ENCODE data around the gene KCNJ12.
"Not testable (repeated sequence)": the region's sequence is repeated elsewhere in the genome, so short reads cannot be mapped to it uniquely, and the experiment has no call there.

Gene KCNJ12

GRCh38 chr17:21408224-21408623, 32.1 kb downstream of the KCNJ12 start:
- not testable (repeated sequence) for DNase-seq (ENCODE audit: low read depth)

- not testable (repeated sequence) for DNase-seq (ENCODE audit: low read depth)
Observed at GRCh38 chr17:21408766-21409300, 32.7 kb downstream of the KCNJ12 start.

GRCh38 chr17:21409388-21409787, 33.2 kb downstream of the KCNJ12 start:
- DNase-seq (ENCODE audit: low read depth), result not testable (repeated sequence)

GRCh38 chr17:21409971-21410370, 33.8 kb downstream of the KCNJ12 start:
- DNase-seq (ENCODE audit: low read depth), result not testable (repeated sequence)

- DNase-seq (ENCODE audit: low read depth), result not testable (repeated sequence)
Observed at GRCh38 chr17:21410371-21410770, 34.2 kb downstream of the KCNJ12 start.

GRCh38 chr17:21410906-21411678, 34.9 kb downstream of the KCNJ12 start:
- not testable (repeated sequence) for DNase-seq (ENCODE audit: low read depth)

- DNase-seq (ENCODE audit: low read depth), result not testable (repeated sequence)
Observed at GRCh38 chr17:21411679-21412205, 35.6 kb downstream of the KCNJ12 start.

- DNase-seq (ENCODE audit: low read depth), result not testable (repeated sequence)
Observed at GRCh38 chr17:21412207-21412681, 36.1 kb downstream of the KCNJ12 start.

- not testable (repeated sequence) for DNase-seq (ENCODE audit: low read depth)
Observed at GRCh38 chr17:21413570-21414279, 37.6 kb downstream of the KCNJ12 start.

- DNase-seq (ENCODE audit: low read depth), result not testable (repeated sequence)
Observed at GRCh38 chr17:21414616-21415015, 38.5 kb downstream of the KCNJ12 start.

- DNase-seq (ENCODE audit: low read depth), result not testable (repeated sequence)
Observed at GRCh38 chr17:21415166-21415990, 39.2 kb downstream of the KCNJ12 start.

GRCh38 chr17:21416471-21416981, 40.4 kb downstream of the KCNJ12 start:
- not testable (repeated sequence) for DNase-seq (ENCODE audit: low read depth)

- DNase-seq (ENCODE audit: low read depth), result not testable (repeated sequence)
Observed at GRCh38 chr17:21417349-21417748, 41.2 kb downstream of the KCNJ12 start.

GRCh38 chr17:21417921-21418320, 41.8 kb downstream of the KCNJ12 start:
- no peak for DNase-seq (ENCODE audit: low read depth)

GRCh38 chr17:21418446-21419298, 42.5 kb downstream of the KCNJ12 start:
- no peak for DNase-seq (ENCODE audit: low read depth)

- DNase-seq (ENCODE audit: low read depth), result no peak
Observed at GRCh38 chr17:21419299-21420239, 43.4 kb downstream of the KCNJ12 start.

- DNase-seq (ENCODE audit: low read depth), result not testable (repeated sequence)
Observed at GRCh38 chr17:21420503-21421090, 44.4 kb downstream of the KCNJ12 start.

GRCh38 chr17:21421421-21422310, 45.5 kb downstream of the KCNJ12 start:
- not testable (repeated sequence) for DNase-seq (ENCODE audit: low read depth)
